HG03060 (cell line): Measurements from ENCODE around the gene PACRG.

Experiments used
- ATAC-seq: cut with Tn5 transposase; IDR thresholded peaks from one replicate; pipeline ENCODE4 v1.9.1; 2021; ENCODE audit warnings: low read depth, moderate number of reproducible peaks; ENCODE audit not compliant: unreplicated experiment

PACRG gene

GRCh38 chr6:163226836-163227485 lies 499.2 kb downstream of the PACRG start:
- no peak for ATAC-seq

GRCh38 chr6:163228041-163228440 lies 500.3 kb downstream of the PACRG start:
- ATAC-seq: no peak

- ATAC-seq: no peak
These were observed 501.3 kb downstream of the PACRG start for GRCh38 chr6:163229050-163229449.

- ATAC-seq: no peak
These were observed 503.1 kb downstream of the PACRG start for GRCh38 chr6:163230901-163231300.

GRCh38 chr6:163231356-163232014 lies 503.7 kb downstream of the PACRG start:
- ATAC-seq: no peak

- ATAC-seq: no peak
These were observed 504.3 kb downstream of the PACRG start for GRCh38 chr6:163232015-163232523.

GRCh38 chr6:163232649-163233048 lies 504.9 kb downstream of the PACRG start:
- ATAC-seq: no peak

GRCh38 chr6:163237110-163237509 lies 509.3 kb downstream of the PACRG start:
- ATAC-seq: no peak

GRCh38 chr6:163239572-163240340 lies 512.0 kb downstream of the PACRG start:
- no peak for ATAC-seq

GRCh38 chr6:163240556-163240955 lies 512.8 kb downstream of the PACRG start:
- ATAC-seq: no peak

GRCh38 chr6:163241683-163242082 lies 513.9 kb downstream of the PACRG start:
- no peak for ATAC-seq

- ATAC-seq: no peak
These were observed 515.3 kb downstream of the PACRG start for GRCh38 chr6:163243083-163243482.

GRCh38 chr6:163243692-163244589 lies 516.2 kb downstream of the PACRG start:
- no peak for ATAC-seq

GRCh38 chr6:163248051-163248450 lies 520.3 kb downstream of the PACRG start:
- no peak for ATAC-seq

- ATAC-seq: no peak
These were observed 521.9 kb downstream of the PACRG start for GRCh38 chr6:163249651-163250101.

GRCh38 chr6:163250116-163250515 lies 522.3 kb downstream of the PACRG start:
- no peak for ATAC-seq

- ATAC-seq: no peak
These were observed 524.4 kb downstream of the PACRG start for GRCh38 chr6:163252061-163252591.

GRCh38 chr6:163253556-163254213 lies 525.9 kb downstream of the PACRG start:
- no peak for ATAC-seq

- ATAC-seq: no peak
These were observed 526.6 kb downstream of the PACRG start for GRCh38 chr6:163254341-163254835.
